ENCODE measurements around the gene OCA2. TPM values are rescaled to one million over a fixed set of nuclear protein-coding genes. Genes with fewer than 3 reads are reported as not detected.

Gene OCA2
- total RNA-seq, 2 donors from 2014 or later: 0.10 to 0.82 TPM

GRCh38 chr15:27813139-27813538 is 286.0 kb downstream of the OCA2 start:
- Histone ChIP-seq H3K4me3 (no peak overlapping the region), H3K9ac (ENCODE audit: low read depth in 2 of 2, low read length in 2 of 2) (no peak overlapping the region), H3K9me3 (no peaks in the 10 kb centered on the region), H3K27ac (no peak overlapping the region), H3K27me3 (no peaks in the 10 kb centered on the region), H3K36me3 (no peaks in the 10 kb centered on the region), H3K4me1 (no peaks in the 10 kb centered on the region)
- intact Hi-C loops (cut with DNase I): no loop called here
- TF ChIP-seq CTCF (IDR thresholded peaks at IDR 0.05): no peak
- DNase-seq: no peak

- Histone ChIP-seq H3K27me3 (no peaks in the 10 kb centered on the region), H3K9me3 (no peaks in the 10 kb centered on the region), H3K27ac (no peak overlapping the region), H3K4me3 (no peak overlapping the region), H3K4me1 (no peaks in the 10 kb centered on the region), H3K9ac (ENCODE audit: low read depth in 2 of 2, low read length in 2 of 2) (no peak overlapping the region), H3K36me3 (no peaks in the 10 kb centered on the region)
- no peak for TF ChIP-seq CTCF (IDR thresholded peaks at IDR 0.05)
- intact Hi-C loops (cut with DNase I): no loop called here
- DNase-seq: no peak
These were observed 290.9 kb downstream of the OCA2 start for GRCh38 chr15:27808182-27808581.

GRCh38 chr15:27807335-27807734 is 291.8 kb downstream of the OCA2 start:
- Histone ChIP-seq H3K4me1 (no peaks in the 10 kb centered on the region), H3K27ac (no peak overlapping the region), H3K9ac (ENCODE audit: low read depth in 2 of 2, low read length in 2 of 2) (no peak overlapping the region), H3K36me3 (no peaks in the 10 kb centered on the region), H3K27me3 (no peaks in the 10 kb centered on the region), H3K9me3 (no peaks in the 10 kb centered on the region), H3K4me3 (no peak overlapping the region)
- no peak for TF ChIP-seq CTCF (IDR thresholded peaks at IDR 0.05)
- intact Hi-C loops (cut with DNase I): no loop called here
- no peak for DNase-seq

GRCh38 chr15:27806396-27806795 is 292.7 kb downstream of the OCA2 start:
- Histone ChIP-seq H3K9ac (ENCODE audit: low read depth in 2 of 2, low read length in 2 of 2) (no peak overlapping the region), H3K27me3 (no peaks in the 10 kb centered on the region), H3K4me3 (no peak overlapping the region), H3K9me3 (no peaks in the 10 kb centered on the region), H3K27ac (no peak overlapping the region), H3K36me3 (no peaks in the 10 kb centered on the region), H3K4me1 (no peaks in the 10 kb centered on the region)
- intact Hi-C loops (cut with DNase I): no loop called here
- no peak for TF ChIP-seq CTCF (IDR thresholded peaks at IDR 0.05)
- no peak for DNase-seq

GRCh38 chr15:27805261-27806220 is 293.6 kb downstream of the OCA2 start:
- H3K27ac ChIP-seq: no peak overlapping the region
- H3K4me1 ChIP-seq: no peaks in the 10 kb centered on the region
- H3K9me3 ChIP-seq: no peaks in the 10 kb centered on the region
- H3K4me3 ChIP-seq: no peak overlapping the region
- no peaks in the 10 kb centered on the region for H3K36me3 ChIP-seq
- intact Hi-C loops (cut with DNase I): no loop called here
- DNase-seq: no peak
- H3K9ac ChIP-seq (ENCODE audit: low read depth in 2 of 2, low read length in 2 of 2): no peak overlapping the region
- TF ChIP-seq CTCF (IDR thresholded peaks at IDR 0.05): no peak
- H3K27me3 ChIP-seq: no peaks in the 10 kb centered on the region

All from colonic mucosa (tissue), 4 donors.